Thymus (tissue), 11 donors: Measurements from ENCODE around the gene ATXN1. TPM values are rescaled to one million over a fixed set of nuclear protein-coding genes. Genes with fewer than 3 reads are reported as not detected.

Source experiments
- DNase-seq, 9 donors: peaks; one replicate each; pipeline ENCODE4 v3.0.0-alpha.2; 2013; ENCODE audit warnings: low spot score in 9 of 9, low read depth in 6 of 9, missing footprints in 1 of 9
- H3K27ac ChIP-seq, 2 donors: one replicate each; pipeline ENCODE4 v1.5.1; 2013; ENCODE audit warnings: control low read depth in 1 of 2, low read depth in 1 of 2, low read length in 1 of 2, mild to moderate bottlenecking in 1 of 2, moderate library complexity in 1 of 2
- H3K27me3 ChIP-seq, 2 donors: one replicate each; pipeline ENCODE4 v1.5.1; 2013; ENCODE audit warnings: low read length in 1 of 2; ENCODE audit not compliant: control insufficient read depth in 2 of 2, insufficient read depth in 1 of 2
- H3K36me3 ChIP-seq, 2 donors: one replicate each; pipeline ENCODE4 v1.5.1; 2013; ENCODE audit warnings: low read length in 1 of 2, mild to moderate bottlenecking in 1 of 2, moderate library complexity in 1 of 2; ENCODE audit not compliant: control insufficient read depth in 2 of 2, insufficient read depth in 2 of 2
- H3K4me1 ChIP-seq, 2 donors: one replicate each; pipeline ENCODE4 v1.5.1; 2013; ENCODE audit warnings: low read length in 2 of 2; ENCODE audit not compliant: control insufficient read depth in 2 of 2, insufficient read depth in 2 of 2
- H3K4me3 ChIP-seq, 2 donors: one replicate each; pipeline ENCODE4 v1.5.1; 2013; ENCODE audit warnings: low read length in 2 of 2, control low read depth in 1 of 2, mild to moderate bottlenecking in 1 of 2
- H3K9me3 ChIP-seq, 2 donors: one replicate each; pipeline ENCODE4 v1.5.1; 2013; ENCODE audit warnings: low read length in 1 of 2, mild to moderate bottlenecking in 1 of 2; ENCODE audit not compliant: control insufficient read depth in 2 of 2, insufficient read depth in 1 of 2
- WGBS: extraction: QIAGEN DNeasy Blood & Tissue Kit; methylation state at CpG from one replicate; pipeline ENCODE4 v1.1.7; 2013; 5-methylcytosine and 5-hydroxymethylcytosine counted together
- polyA plus RNA-seq: library from polyadenylated mRNA; stranded (reverse); fragments of 200-250 nt; gene quantifications from one replicate; pipeline ENCODE4 v1.2.3, GENCODE V29; 2013
- total RNA-seq: library from RNA; stranded (reverse); fragments of 120-200 nt; gene quantifications from one replicate; pipeline ENCODE4 v1.2.4, GENCODE V29; 2013
- donor health status: healthy.

ATXN1 gene
- total and polyA plus RNA-seq, 2 donors, result 6.8 to 7.1 TPM

GRCh38 chr6:16292432-16292831 is 468.8 kb downstream of the ATXN1 start:
- Histone ChIP-seq H3K36me3 (no peaks in the 10 kb centered on the region), H3K4me1 (no peaks in the 10 kb centered on the region), H3K4me3 (no peak overlapping the region), H3K27me3 (no peaks in the 10 kb centered on the region), H3K9me3 (no peaks in the 10 kb centered on the region), H3K27ac (no peak overlapping the region)
- no peak for DNase-seq
- WGBS, result 91% methylated on average over 5 of the region's 5 CpGs

GRCh38 chr6:16291739-16292138 is 469.5 kb downstream of the ATXN1 start:
- Histone ChIP-seq H3K4me3 (no peak overlapping the region), H3K27me3 (no peaks in the 10 kb centered on the region), H3K36me3 (no peaks in the 10 kb centered on the region), H3K27ac (no peak overlapping the region), H3K4me1 (no peaks in the 10 kb centered on the region), H3K9me3 (no peaks in the 10 kb centered on the region)
- no peak for DNase-seq
- WGBS, result 96% methylated on average over 6 of the region's 6 CpGs

DNA sequence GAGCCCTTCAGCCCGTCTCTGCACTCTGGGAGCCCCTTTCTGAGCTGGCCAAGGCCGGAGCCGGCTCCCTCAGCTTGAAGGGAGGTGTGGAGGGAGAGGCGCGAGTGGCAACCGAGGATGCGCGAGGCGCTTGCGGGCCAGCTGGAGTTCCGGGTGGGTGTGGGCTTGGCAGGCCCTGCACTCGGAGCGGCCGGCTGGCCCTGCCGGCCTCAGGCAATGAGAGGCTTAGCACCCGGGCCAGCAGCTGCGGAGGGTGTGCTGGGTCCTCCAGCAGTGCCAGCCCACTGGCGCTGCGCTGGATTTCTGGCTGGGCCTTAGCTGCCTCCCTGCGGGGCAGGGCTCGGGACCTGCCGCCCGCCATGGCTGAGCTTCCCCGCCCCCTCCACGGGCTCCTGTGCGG is 473.1 kb downstream of the ATXN1 start:
- 98% methylated on average over 26 of the region's 26 CpGs for WGBS
- Histone ChIP-seq H3K27ac (no peak overlapping the region), H3K27me3 (no peaks in the 10 kb centered on the region), H3K4me1 (peaks cover 0 to 4% of the 10 kb centered on the region in 2 donors), H3K36me3 (no peaks in the 10 kb centered on the region), H3K4me3 (no peak overlapping the region), H3K9me3 (no peaks in the 10 kb centered on the region)
- DNase-seq, result no peak

DNA sequence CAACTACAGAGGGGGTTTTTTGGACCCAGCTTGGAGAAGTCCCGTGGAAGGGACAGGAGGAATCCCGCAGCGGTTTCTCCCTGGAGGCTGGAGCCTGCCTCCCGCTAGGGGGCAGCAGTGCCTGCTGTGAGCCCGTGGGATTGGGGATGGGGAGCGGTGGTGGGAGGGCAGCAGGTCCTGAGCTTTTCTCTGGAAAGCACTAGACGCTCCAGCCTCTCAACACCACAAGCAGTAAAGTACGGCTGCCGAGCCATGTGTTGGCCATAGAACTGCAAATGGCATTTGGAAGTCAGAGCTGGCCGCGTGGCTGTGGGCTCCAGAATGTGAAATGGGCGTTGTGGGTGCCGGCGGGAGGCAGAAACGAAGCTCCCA is 475.1 kb downstream of the ATXN1 start:
- Histone ChIP-seq H3K4me3 (no peak overlapping the region), H3K27me3 (no peaks in the 10 kb centered on the region), H3K36me3 (no peaks in the 10 kb centered on the region), H3K9me3 (no peaks in the 10 kb centered on the region), H3K27ac (no peak overlapping the region), H3K4me1 (peaks cover 0 to 4% of the 10 kb centered on the region in 2 donors)
- WGBS, result 86% methylated on average over 15 of the region's 15 CpGs
- peak in 7 of 9 donors; percentile 10 to 53 (median 31) for DNase-seq

- Histone ChIP-seq H3K27me3 (no peaks in the 10 kb centered on the region), H3K4me1 (peaks cover 0 to 4% of the 10 kb centered on the region in 2 donors), H3K36me3 (no peaks in the 10 kb centered on the region), H3K4me3 (no peak overlapping the region), H3K9me3 (no peaks in the 10 kb centered on the region), H3K27ac (no peak overlapping the region)
- WGBS, result 92% methylated on average over 11 of the region's 11 CpGs
- no peak for DNase-seq
Observed at GRCh38 chr6:16285467-16286150, 475.7 kb downstream of the ATXN1 start.

DNA sequence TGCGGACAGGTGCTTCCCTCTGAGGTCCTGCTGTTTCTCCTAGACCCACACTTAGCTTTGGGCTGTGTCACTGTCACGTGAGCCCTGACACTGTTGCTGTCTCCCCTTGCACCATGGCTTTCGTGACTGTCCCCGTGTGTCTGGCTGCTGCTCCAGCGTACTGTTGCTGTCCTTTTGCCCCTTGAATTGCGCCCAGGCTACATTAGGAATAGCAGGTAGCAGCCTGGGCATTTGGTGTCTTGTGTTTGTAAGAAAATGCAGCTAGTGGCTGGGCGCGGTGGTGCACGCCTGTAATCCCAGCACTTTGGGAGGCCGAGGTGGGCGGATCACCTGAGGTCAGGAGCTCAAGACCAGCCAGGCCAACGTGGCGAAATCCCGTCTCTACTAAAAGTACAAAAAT is 476.8 kb downstream of the ATXN1 start:
- Histone ChIP-seq H3K36me3 (no peaks in the 10 kb centered on the region), H3K9me3 (no peaks in the 10 kb centered on the region), H3K4me3 (no peak overlapping the region), H3K27me3 (no peaks in the 10 kb centered on the region), H3K27ac (no peak overlapping the region), H3K4me1 (peaks cover 0 to 4% of the 10 kb centered on the region in 2 donors)
- no peak for DNase-seq
- 97% methylated on average over 14 of the region's 14 CpGs for WGBS

- no peak for DNase-seq
- 98% methylated on average over 4 of the region's 4 CpGs for WGBS
Observed at GRCh38 chr6:16282370-16282769, 478.9 kb downstream of the ATXN1 start.

GRCh38 chr6:16279243-16279642 is 482.0 kb downstream of the ATXN1 start:
- Histone ChIP-seq H3K9me3 (no peaks in the 10 kb centered on the region), H3K27me3 (no peaks in the 10 kb centered on the region), H3K4me3 (no peak overlapping the region), H3K4me1 (no peaks in the 10 kb centered on the region), H3K27ac (no peak overlapping the region), H3K36me3 (no peaks in the 10 kb centered on the region)
- 98% methylated on average over 5 of the region's 5 CpGs for WGBS
- no peak for DNase-seq

More at GRCh38 chr6:16282370-16282769, 478.9 kb downstream of the ATXN1 start:
- no peaks in the 10 kb centered on the region for H3K27me3 ChIP-seq
- H3K4me1 ChIP-seq, result peaks cover 0 to 4% of the 10 kb centered on the region in 2 donors
- no peak overlapping the region for H3K4me3 ChIP-seq
- no peaks in the 10 kb centered on the region for H3K9me3 ChIP-seq
- H3K36me3 ChIP-seq, result no peaks in the 10 kb centered on the region
- no peak overlapping the region for H3K27ac ChIP-seq

DNA sequence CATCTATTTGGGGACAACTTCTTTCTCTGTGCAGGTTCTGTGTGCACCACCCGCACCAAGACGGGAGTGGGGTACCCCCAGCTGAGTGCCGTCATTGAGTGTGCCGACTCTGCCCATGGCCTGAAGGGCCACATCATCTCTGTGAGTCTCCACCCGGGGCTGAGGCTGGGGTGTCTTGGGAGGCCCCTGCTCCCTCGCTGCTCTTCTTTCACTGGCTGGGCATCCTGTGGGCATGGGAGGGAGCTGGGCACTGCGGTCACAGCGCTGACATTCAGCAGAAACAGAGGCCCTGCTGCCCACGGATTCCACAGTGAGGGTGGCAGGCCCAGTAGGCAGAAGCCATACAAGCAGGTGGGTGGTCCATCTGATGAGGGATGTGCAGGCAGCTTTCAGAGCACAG is 482.5 kb downstream of the ATXN1 start:
- H3K36me3 ChIP-seq, result no peaks in the 10 kb centered on the region
- no peaks in the 10 kb centered on the region for H3K4me1 ChIP-seq
- no peaks in the 10 kb centered on the region for H3K9me3 ChIP-seq
- no peak for DNase-seq
- H3K4me3 ChIP-seq, result no peak overlapping the region
- no peak overlapping the region for H3K27ac ChIP-seq
- 97% methylated on average over 9 of the region's 9 CpGs for WGBS
- no peaks in the 10 kb centered on the region for H3K27me3 ChIP-seq
